Mucosa of gallbladder (tissue), 1 donor: Measurements from ENCODE around the gene TOP1. TPM values are rescaled to one million over a fixed set of nuclear protein-coding genes. Genes with fewer than 3 reads are reported as not detected.

Experiments used
- DNase-seq: peaks from one replicate; pipeline ENCODE4 v3.0.0-alpha.2; 2020; ENCODE audit warnings: low spot score
- total RNA-seq: library from RNA; stranded (reverse); gene quantifications from one replicate; pipeline ENCODE4 v1.2.1, GENCODE V29; 2021
- donor health status: DM: no; HTN: no; CAD: no.

The TOP1 gene
- total RNA-seq, 1 donor from 2014 or later = 83.2 TPM

GRCh38 chr20:41145821-41146620 is 117.4 kb downstream of the TOP1 start:
- DNase-seq = no peak

GRCh38 chr20:41147767-41148191 is 119.2 kb downstream of the TOP1 start:
- no peak for DNase-seq

- DNase-seq = no peak
Measured at GRCh38 chr20:41148942-41149341, 120.3 kb downstream of the TOP1 start.

- no peak for DNase-seq
Measured at GRCh38 chr20:41150664-41151063, 122.0 kb downstream of the TOP1 start.

- DNase-seq = no peak
Measured at GRCh38 chr20:41151134-41151869, 122.7 kb downstream of the TOP1 start.

GRCh38 chr20:41152108-41152757 is 123.6 kb downstream of the TOP1 start:
- DNase-seq = no peak

GRCh38 chr20:41154436-41155176 is 126.0 kb downstream of the TOP1 start:
- no peak for DNase-seq

- DNase-seq = no peak
Measured at GRCh38 chr20:41155261-41155660, 126.6 kb downstream of the TOP1 start.

- no peak for DNase-seq
Measured at GRCh38 chr20:41158082-41158625, 129.5 kb downstream of the TOP1 start.

- no peak for DNase-seq
Measured at GRCh38 chr20:41159547-41159946, 130.9 kb downstream of the TOP1 start.

GRCh38 chr20:41160686-41161085 is 132.1 kb downstream of the TOP1 start:
- DNase-seq = no peak

- no peak for DNase-seq
Measured at GRCh38 chr20:41161886-41162285, 133.3 kb downstream of the TOP1 start.

- no peak for DNase-seq
Measured at GRCh38 chr20:41162396-41162795, 133.8 kb downstream of the TOP1 start.

- no peak for DNase-seq
Measured at GRCh38 chr20:41163821-41164220, 135.2 kb downstream of the TOP1 start.

GRCh38 chr20:41165001-41165882 is 136.6 kb downstream of the TOP1 start:
- no peak for DNase-seq

- no peak for DNase-seq
Measured at GRCh38 chr20:41166201-41167117, 137.8 kb downstream of the TOP1 start.

- DNase-seq = no peak
Measured at GRCh38 chr20:41167118-41167470, 138.5 kb downstream of the TOP1 start.

GRCh38 chr20:41167481-41168253 is 139.0 kb downstream of the TOP1 start:
- DNase-seq = no peak
